ENCODE results near the gene LARP1B. TPM values are rescaled to one million over a fixed set of nuclear protein-coding genes. Genes with fewer than 3 reads are reported as not detected.

LARP1B gene
- total and polyA plus RNA-seq, 2 of the 8 experiments (the other 6 are each of a cell fraction or from before 2014, with no cell fraction given): 10.6 to 47.0 TPM

- TF ChIP-seq JUN (IDR thresholded peaks at IDR 0.05; ENCODE audit: low read depth, low read length): no peak
- TF ChIP-seq KDM5A (IDR thresholded peaks at IDR 0.05; ENCODE audit: low read length): no peak
- TF ChIP-seq RAD21 (IDR thresholded peaks at IDR 0.05 in 1 of 2, conservative IDR thresholded peaks at IDR 0.05 in 1 of 2; ENCODE audit: low read depth in 2 of 2, low read length in 2 of 2): peak in 1 of 2 experiments; percentile 17; a peak in 1 of 4 replicates
- TF ChIP-seq FOSL1 (IDR thresholded peaks at IDR 0.05; ENCODE audit: insufficient read depth, low read depth, low read length): no peak
- no peak for TF ChIP-seq GTF2F1 (IDR thresholded peaks at IDR 0.05; ENCODE audit: borderline replicate concordance, low read depth, low read length)
- no peak for TF ChIP-seq RNF2 (IDR thresholded peaks at IDR 0.05; ENCODE audit: borderline replicate concordance, low read depth, low read length, missing control alignments, poor library complexity, severe bottlenecking)
- no peak for TF ChIP-seq SUZ12 (IDR thresholded peaks at IDR 0.05; ENCODE audit: low read length)
- no peak for TF ChIP-seq ZNF274 (IDR thresholded peaks at IDR 0.05; ENCODE audit: borderline replicate concordance, extremely low read depth, low read length)
- no peak for TF ChIP-seq SP2 (IDR thresholded peaks at IDR 0.05; ENCODE audit: low read length)
- no peak for TF ChIP-seq TAF7 (optimal IDR thresholded peaks at IDR 0.05; ENCODE audit: borderline replicate concordance, low read depth, low read length)
- TF ChIP-seq KDM4A (IDR thresholded peaks at IDR 0.05; ENCODE audit: low read depth, low read length, severe bottlenecking): peak; percentile 27
- no peak for TF ChIP-seq MAFK (IDR thresholded peaks at IDR 0.05; ENCODE audit: low read depth, low read length)
- TF ChIP-seq SIX5 (IDR thresholded peaks at IDR 0.05; ENCODE audit: low read depth, low read length): no peak
- no peak for TF ChIP-seq SIRT6 (IDR thresholded peaks at IDR 0.05; ENCODE audit: low read length)
- no peak for TF ChIP-seq BRCA1 (IDR thresholded peaks at IDR 0.05; ENCODE audit: low read depth, low read length)
- 0 out of 3 replicates have a peak, but pooled peaks of 1 of the 2 experiments have one; percentile 6 for TF ChIP-seq EP300 (IDR thresholded peaks at IDR 0.05; ENCODE audit: borderline replicate concordance in 1 of 2, low read depth in 2 of 2, low read length in 2 of 2)
- TF ChIP-seq, protein P1, sequence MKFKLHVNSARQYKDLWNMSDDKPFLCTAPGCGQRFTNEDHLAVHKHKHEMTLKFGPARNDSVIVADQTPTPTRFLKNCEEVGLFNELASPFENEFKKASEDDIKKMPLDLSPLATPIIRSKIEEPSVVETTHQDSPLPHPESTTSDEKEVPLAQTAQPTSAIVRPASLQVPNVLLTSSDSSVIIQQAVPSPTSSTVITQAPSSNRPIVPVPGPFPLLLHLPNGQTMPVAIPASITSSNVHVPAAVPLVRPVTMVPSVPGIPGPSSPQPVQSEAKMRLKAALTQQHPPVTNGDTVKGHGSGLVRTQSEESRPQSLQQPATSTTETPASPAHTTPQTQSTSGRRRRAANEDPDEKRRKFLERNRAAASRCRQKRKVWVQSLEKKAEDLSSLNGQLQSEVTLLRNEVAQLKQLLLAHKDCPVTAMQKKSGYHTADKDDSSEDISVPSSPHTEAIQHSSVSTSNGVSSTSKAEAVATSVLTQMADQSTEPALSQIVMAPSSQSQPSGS (IDR thresholded peaks at IDR 0.05; ENCODE audit: low read length): no peak
- no peak for TF ChIP-seq BACH1 (IDR thresholded peaks at IDR 0.05; ENCODE audit: low read length)
- TF ChIP-seq CHD1 (IDR thresholded peaks at IDR 0.05; ENCODE audit: low read depth, low read length): no peak
- peak; percentile 49; the same call in 1 of the 2 replicates for TF ChIP-seq TBP (IDR thresholded peaks at IDR 0.05; ENCODE audit: low read depth, low read length)
- no peak for TF ChIP-seq SP1 (IDR thresholded peaks at IDR 0.05; ENCODE audit: low read depth, low read length)
- no peak for TF ChIP-seq CEBPB (IDR thresholded peaks at IDR 0.05; ENCODE audit: low read depth, low read length)
Measured at GRCh38 chr4:128061566-128062536, 739 bp downstream of the LARP1B start (continued).

Data from H1 (cell line).